MCF 10A (cell line): Measurements from ENCODE around the gene DCLK3. TPM values are rescaled to one million over a fixed set of nuclear protein-coding genes. Genes with fewer than 3 reads are reported as not detected.

Experiments
- BruUV-seq: library from RNA; stranded (reverse); fragments of 400-500 nt; replicated peaks from 2 replicates; lab custom pipeline; 2021; lab: Mats Ljungman, UMichigan
- CTCF ChIA-PET: fragments of 300-600 bp; sonication (Branson Sonifier 250); formaldehyde crosslinking; extraction: SDS; loops from one replicate; lab custom pipeline; 2021; ENCODE audit warnings: antibody characterized with exemption, inconsistent platforms; lab: Yijun Ruan, JAX
- POLR2A ChIA-PET: fragments of 300-600, 350-650 bp; sonication (Branson Sonifier 250); formaldehyde crosslinking; extraction: SDS; loops from one replicate; lab custom pipeline; 2020; ENCODE audit warnings: antibody characterized with exemption, inconsistent platforms; lab: Yijun Ruan, JAX
- DNase-seq: peaks from one replicate; pipeline ENCODE4 v3.0.0-alpha.2; 2018; ENCODE audit not compliant: unreplicated experiment
- H3K27ac Mint-ChIP-seq: one replicate; pipeline ENCODE4 v1.8.0; 2022; ENCODE audit warnings: mild to moderate bottlenecking, low read depth, mixed read lengths; ENCODE audit not compliant: unreplicated experiment
- H3K27me3 Mint-ChIP-seq: one replicate; pipeline ENCODE4 v1.8.0; 2022; ENCODE audit warnings: mixed read lengths; ENCODE audit not compliant: insufficient read depth, unreplicated experiment
- H3K36me3 Mint-ChIP-seq: one replicate; pipeline ENCODE4 v1.8.0; 2022; ENCODE audit warnings: mild to moderate bottlenecking, moderate library complexity, mixed read lengths; ENCODE audit not compliant: insufficient read depth, unreplicated experiment
- H3K4me1 Mint-ChIP-seq: one replicate; pipeline ENCODE4 v1.8.0; 2022; ENCODE audit warnings: mixed read lengths; ENCODE audit not compliant: insufficient read depth, unreplicated experiment
- H3K4me3 Mint-ChIP-seq: one replicate; pipeline ENCODE4 v1.8.0; 2022; ENCODE audit warnings: mild to moderate bottlenecking, moderate library complexity, mixed read lengths; ENCODE audit not compliant: unreplicated experiment
- H3K9me3 Mint-ChIP-seq: one replicate; pipeline ENCODE4 v1.8.0; 2022; ENCODE audit warnings: mixed read lengths; ENCODE audit not compliant: unreplicated experiment
- CTCF ChIP-seq: fragments of 200-600 bp; IDR thresholded peaks from one replicate; pipeline ENCODE4 v1.8.0; 2022; ENCODE audit warnings: antibody characterized with exemption, mild to moderate bottlenecking; ENCODE audit not compliant: unreplicated experiment
- intact Hi-C: fragments of 100-400 bp; cut with micrococcal nuclease; formaldehyde crosslinking; loops from 2 replicates; pipeline ENCODE4 v1.14.1; 2022
- total RNA-seq: library from RNA; stranded (reverse); gene quantifications from 2 replicates; pipeline ENCODE4 v1.2.3, GENCODE V29; 2022

The DCLK3 gene
- total RNA-seq, 1 experiment from 2014 or later, result not detected

GRCh38 chr3:36786921-36787890, 22.9 kb upstream of the DCLK3 start:
- Mint-ChIP-seq H3K27me3 (peaks cover 36% of the 10 kb centered on the region), H3K4me3 (no peak overlapping the region), H3K9me3 (no peaks in the 10 kb centered on the region), H3K36me3 (no peaks in the 10 kb centered on the region), H3K27ac (no peak overlapping the region), H3K4me1 (no peaks in the 10 kb centered on the region)
- no TSS peak for BruUV-seq
- intact Hi-C loops, result no loop called here
- POLR2A ChIA-PET, result no interaction called here
- CTCF ChIA-PET, result interaction anchor here (1.4 kb wide), 1 partner anchor 58 kb away, joined by 4 read pairs; no protein-coding TSS in a partner anchor
- TF ChIP-seq CTCF, result no peak
- DNase-seq, result no peak

- no peaks in the 10 kb centered on the region for H3K9me3 Mint-ChIP-seq
- no peak overlapping the region for H3K27ac Mint-ChIP-seq
- no peak overlapping the region for H3K4me3 Mint-ChIP-seq
- no peaks in the 10 kb centered on the region for H3K4me1 Mint-ChIP-seq
- no peaks in the 10 kb centered on the region for H3K36me3 Mint-ChIP-seq
- BruUV-seq, result no TSS peak
- POLR2A ChIA-PET, result interaction anchor here (0.6 kb wide), 1 partner anchor 437 kb away, joined by 3 read pairs; no protein-coding TSS in a partner anchor
- DNase-seq, result no peak
- CTCF ChIA-PET, result interaction anchor here (0.5 to 2.5 kb wide), 5 partner anchors 33 to 174 kb away, joined by 3 to 12 read pairs (median 4); no protein-coding TSS in a partner anchor
- H3K27me3 Mint-ChIP-seq, result peaks cover 21% of the 10 kb centered on the region
- intact Hi-C loops, result no loop called here
- TF ChIP-seq CTCF, result no peak
Measured at GRCh38 chr3:36784138-36784635, 19.8 kb upstream of the DCLK3 start.

- DNase-seq, result no peak
- POLR2A ChIA-PET, result no interaction called here
- intact Hi-C loops, result no loop called here
- BruUV-seq, result no TSS peak
- H3K9me3 Mint-ChIP-seq, result no peaks in the 10 kb centered on the region
- peaks cover 26% of the 10 kb centered on the region for H3K27me3 Mint-ChIP-seq
- H3K27ac Mint-ChIP-seq, result no peak overlapping the region
- no peaks in the 10 kb centered on the region for H3K36me3 Mint-ChIP-seq
- H3K4me1 Mint-ChIP-seq, result no peaks in the 10 kb centered on the region
- CTCF ChIA-PET, result interaction anchor here (0.6 to 1.0 kb wide), 2 partner anchors 66 to 326 kb away, joined by 3 read pairs; no protein-coding TSS in a partner anchor
- no peak overlapping the region for H3K4me3 Mint-ChIP-seq
- no peak for TF ChIP-seq CTCF
Measured at GRCh38 chr3:36777424-36778218, 13.3 kb upstream of the DCLK3 start.
